Activated CD8-positive, alpha-beta T cell treated with anti-CD3 and anti-CD28 coated beads for 36 hours (primary cell): Measurements from ENCODE around the gene TTPAL. TPM values are rescaled to one million over a fixed set of nuclear protein-coding genes. Genes with fewer than 3 reads are reported as not detected.
"Not testable (repeated sequence)": the region's sequence is repeated elsewhere in the genome, so short reads cannot be mapped to it uniquely, and the experiment has no call there.

Experiments
- ATAC-seq: fragments of 200-7000 bp; cut with Tn5 transposase; one replicate; pipeline ENCODE4 v1.10.0; 2021; ENCODE audit warnings: mild to moderate bottlenecking, moderate library complexity
- CTCF ChIA-PET: fragments of 350-600 bp; sonication (Branson Sonifier 250); formaldehyde crosslinking; loops from one replicate; lab custom pipeline; 2021; ENCODE audit warnings: antibody characterized with exemption; lab: Charles Lee
- POLR2A ChIA-PET: fragments of 350-600 bp; sonication (Branson Sonifier 250); formaldehyde crosslinking; loops from one replicate; lab custom pipeline; 2021; ENCODE audit warnings: antibody characterized with exemption; lab: Charles Lee
- DNase-seq: peaks from one replicate; pipeline ENCODE4 v3.0.0-alpha.2; 2020
- H3K27ac Mint-ChIP-seq: one replicate; pipeline ENCODE4 v1.8.0; 2021; ENCODE audit warnings: mild to moderate bottlenecking, mixed read lengths
- H3K27me3 Mint-ChIP-seq: one replicate; pipeline ENCODE4 v1.8.0; 2021; ENCODE audit warnings: mixed read lengths
- H3K36me3 Mint-ChIP-seq: one replicate; pipeline ENCODE4 v1.8.0; 2021; ENCODE audit warnings: low read depth, mixed read lengths
- H3K4me1 Mint-ChIP-seq: one replicate; pipeline ENCODE4 v1.8.0; 2021; ENCODE audit warnings: low read depth, mixed read lengths
- H3K4me3 Mint-ChIP-seq: one replicate; pipeline ENCODE4 v1.8.0; 2021; ENCODE audit warnings: mild to moderate bottlenecking, moderate library complexity, mixed read lengths
- H3K9me3 Mint-ChIP-seq: one replicate; pipeline ENCODE4 v1.8.0; 2021; ENCODE audit warnings: mixed read lengths
- CTCF ChIP-seq: fragments of 200-600 bp; IDR thresholded peaks from one replicate; pipeline ENCODE4 v1.8.0; 2022; ENCODE audit warnings: antibody characterized with exemption, mild to moderate bottlenecking
- intact Hi-C: fragments of 100-400 bp; cut with micrococcal nuclease; formaldehyde crosslinking; loops from one replicate; pipeline ENCODE4 v1.10.0; 2022
- total RNA-seq, 2 experiments: library from RNA; stranded (reverse); gene quantifications; one replicate each; pipeline ENCODE4 v1.2.3, GENCODE V29; 2021

TTPAL gene
- total RNA-seq, 2 experiments from 2014 or later: 15.2 to 19.5 TPM

GRCh38 chr20:44468044-44468782 lies 7.5 kb upstream of the TTPAL start:
- Mint-ChIP-seq H3K27ac (no peak overlapping the region), H3K4me3 (no peak overlapping the region), H3K9me3 (no peaks in the 10 kb centered on the region), H3K36me3 (no peaks in the 10 kb centered on the region), H3K4me1 (no peaks in the 10 kb centered on the region), H3K27me3 (no peaks in the 10 kb centered on the region)
- ChIA-PET CTCF (no interaction called here), POLR2A (interaction anchor here (0.8 kb wide), 1 partner anchor 84 kb away, joined by 3 read pairs; no protein-coding TSS in a partner anchor)
- intact Hi-C loops: loop anchor here (10.0 kb wide), 1 partner anchor 253 kb away; the partner anchor contains the start of gene OSER1
- TF ChIP-seq CTCF: no peak
- ATAC-seq: no peak
- DNase-seq: no peak

- Mint-ChIP-seq H3K27ac (no peak overlapping the region), H3K27me3 (no peaks in the 10 kb centered on the region), H3K4me3 (no peak overlapping the region), H3K36me3 (no peaks in the 10 kb centered on the region), H3K9me3 (no peaks in the 10 kb centered on the region), H3K4me1 (peaks cover 4% of the 10 kb centered on the region)
- ATAC-seq (no peak), DNase-seq (no peak)
- intact Hi-C loops: loop anchor here (10.0 kb wide), 1 partner anchor 144 kb away; no protein-coding TSS in a partner anchor
- TF ChIP-seq CTCF: no peak
- POLR2A ChIA-PET: no interaction called here
- CTCF ChIA-PET: interaction anchor here (1.1 to 2.3 kb wide), 3 partner anchors 86 to 253 kb away, joined by 3 to 7 read pairs (median 4); no protein-coding TSS in a partner anchor
These were observed 5.3 kb upstream of the TTPAL start for GRCh38 chr20:44470327-44470726.

GRCh38 chr20:44471481-44471882 lies 4.2 kb upstream of the TTPAL start:
- CTCF ChIA-PET: interaction anchor here (1.2 to 2.3 kb wide), 3 partner anchors 9 to 254 kb away, joined by 3 to 7 read pairs (median 6); no protein-coding TSS in a partner anchor
- ATAC-seq (no peak), DNase-seq (no peak)
- Mint-ChIP-seq H3K36me3 (no peaks in the 10 kb centered on the region), H3K9me3 (no peaks in the 10 kb centered on the region), H3K27me3 (no peaks in the 10 kb centered on the region), H3K27ac (no peak overlapping the region), H3K4me3 (no peak overlapping the region), H3K4me1 (peaks cover 11% of the 10 kb centered on the region)
- intact Hi-C loops: loop anchor here (10.0 kb wide), 1 partner anchor 143 kb away; no protein-coding TSS in a partner anchor
- POLR2A ChIA-PET: no interaction called here
- no peak for TF ChIP-seq CTCF

GRCh38 chr20:44472283-44472682 lies 3.4 kb upstream of the TTPAL start:
- H3K36me3 Mint-ChIP-seq, H3K27me3 Mint-ChIP-seq, H3K4me3 Mint-ChIP-seq, POLR2A ChIA-PET, DNase-seq, H3K27ac Mint-ChIP-seq, ATAC-seq, H3K9me3 Mint-ChIP-seq: not testable (repeated sequence)
- peaks cover 19% of the 10 kb centered on the region for H3K4me1 Mint-ChIP-seq
- intact Hi-C loops: loop anchor here (10.0 kb wide), 1 partner anchor 143 kb away; no protein-coding TSS in a partner anchor
- CTCF ChIA-PET: interaction anchor here (2.0 to 2.3 kb wide), 2 partner anchors 10 to 88 kb away, joined by 6 to 7 read pairs; no protein-coding TSS in a partner anchor

GRCh38 chr20:44475372-44475693 lies 341 bp upstream of the TTPAL start:
- peak overlapping the region; percentile 97 for H3K27ac Mint-ChIP-seq
- peak overlapping the region; percentile 94 for H3K4me3 Mint-ChIP-seq
- ChIA-PET CTCF (interaction anchor here (0.9 to 1.9 kb wide), 7 partner anchors 16 to 258 kb away, joined by 3 to 6 read pairs (median 3); partner anchors contain the start of gene SERINC3), POLR2A (interaction anchor here (0.5 to 2.2 kb wide), 12 partner anchors 12 to 421 kb away, joined by 3 to 7 read pairs (median 3); no protein-coding TSS in a partner anchor)
- no peaks in the 10 kb centered on the region for H3K27me3 Mint-ChIP-seq
- intact Hi-C loops: loop anchor here (10.0 kb wide), 1 partner anchor 139 kb away; no protein-coding TSS in a partner anchor
- H3K36me3 Mint-ChIP-seq: no peaks in the 10 kb centered on the region
- no peaks in the 10 kb centered on the region for H3K9me3 Mint-ChIP-seq
- H3K4me1 Mint-ChIP-seq: peaks cover 20% of the 10 kb centered on the region
- DNase-seq: no peak
- ATAC-seq: no peak
- no peak for TF ChIP-seq CTCF
